A549 (cell line): Measurements from ENCODE around the gene CEP19. TPM values are rescaled to one million over a fixed set of nuclear protein-coding genes. Genes with fewer than 3 reads are reported as not detected.

ENCODE experiments used
- ATAC-seq, 2 experiments: fragments of 200-7000 bp in 1 of 2; fragments of >200 bp in 1 of 2; cut with Nextera tagmentation in 1 of 2; cut with Tn5 transposase in 1 of 2; 3 replicates each; pipeline versions ENCODE4 v1.8.0 to v1.9.1; 2018 to 2020; ENCODE audit warnings: mild to moderate bottlenecking in 1 of 2, moderate library complexity in 1 of 2
- CTCF ChIA-PET: fragments of 300-600 bp; sonication (Branson Sonifier 250); formaldehyde crosslinking; extraction: SDS; loops from one replicate; lab custom pipeline; 2021; ENCODE audit warnings: antibody characterized with exemption, inconsistent platforms; lab: Yijun Ruan, JAX
- POLR2A ChIA-PET: fragments of 350-600 bp; formaldehyde crosslinking; extraction: SDS; loops from one replicate; lab custom pipeline; 2021; ENCODE audit warnings: antibody characterized with exemption, inconsistent platforms; lab: Yijun Ruan, JAX
- DNase-seq, 2 experiments: peaks; one replicate each; pipeline versions ENCODE4 v3.0.0 to v3.0.0-alpha.2; 2011 to 2016; ENCODE audit warnings: low read depth in 1 of 2, low spot score in 1 of 2
- FAIRE-seq: peaks from 2 replicates; lab custom pipeline; 2011; peaks lifted over from hg19 to GRCh38; lab: Jason Lieb, UNC
- H3K27ac ChIP-seq, 2 experiments: fragments of >200 bp; sonication (Bioruptor Twin); formaldehyde crosslinking; 3 replicates each; pipeline ENCODE4 v1.5.1; 2016 to 2017
- H3K4me1 ChIP-seq: fragments of >200 bp; sonication (Bioruptor Twin); formaldehyde crosslinking; 3 replicates; pipeline ENCODE4 v1.6.1; 2016
- H3K4me2 ChIP-seq: fragments of >200 bp; sonication (Bioruptor Twin); formaldehyde crosslinking; 3 replicates; pipeline ENCODE4 v1.6.1; 2016
- H3K4me3 ChIP-seq: fragments of >200 bp; sonication (Bioruptor Twin); formaldehyde crosslinking; 3 replicates; pipeline ENCODE4 v1.5.1; 2016
- H3K9me3 ChIP-seq: fragments of >200 bp; sonication (Bioruptor Twin); formaldehyde crosslinking; 3 replicates; pipeline ENCODE4 v1.6.1; 2016
- BHLHE40 ChIP-seq: IDR thresholded peaks from 2 replicates; pipeline ENCODE4 v1.6.1; 2012; ENCODE audit warnings: low read depth, low read length, inconsistent platforms
- CBX2 ChIP-seq: fragments of 200-600 bp; sonication (generic); IDR thresholded peaks from 2 replicates; pipeline ENCODE4 v1.6.1; 2016; ENCODE audit warnings: low read depth, mild to moderate bottlenecking, borderline replicate concordance
- CBX8 ChIP-seq: fragments of 200-600 bp; sonication (generic); IDR thresholded peaks from 2 replicates; pipeline ENCODE4 v1.6.1; 2016
- CEBPB ChIP-seq, 2 experiments: fragments of >200 bp in 1 of 2; sonication (Bioruptor Twin) in 1 of 2; formaldehyde crosslinking in 1 of 2; IDR thresholded peaks; 2 replicates each; pipeline ENCODE4 v1.6.1; 2012 to 2016
- EHF ChIP-seq: fragments of 250-450 bp; sonication (Bioruptor Pico); IDR thresholded peaks from 2 replicates; pipeline ENCODE4 v1.5.0; 2020; ENCODE audit warnings: mild to moderate bottlenecking
- FOSL2 ChIP-seq, 2 experiments: fragments of 450-650 bp in 1 of 2; fragments of >200 bp in 1 of 2; sonication (Bioruptor Twin) in 1 of 2; formaldehyde crosslinking; IDR thresholded peaks; 2 replicates each; pipeline versions ENCODE4 v1.5.0 to v1.6.1; 2016 to 2020; ENCODE audit warnings: mild to moderate bottlenecking in 1 of 2, moderate library complexity in 1 of 2
- FOXS1 ChIP-seq: fragments of 250-450 bp; sonication (Bioruptor Pico); IDR thresholded peaks from 2 replicates; pipeline ENCODE4 v1.5.0; 2020; ENCODE audit warnings: mild to moderate bottlenecking, moderate library complexity
- HDAC2 ChIP-seq: fragments of 200-600 bp; sonication (generic); IDR thresholded peaks from 2 replicates; pipeline ENCODE4 v1.6.1; 2016
- HEYL ChIP-seq: fragments of 250-450 bp; sonication (Bioruptor Pico); IDR thresholded peaks from 2 replicates; pipeline ENCODE4 v1.8.0; 2021; ENCODE audit warnings: mild to moderate bottlenecking, moderate library complexity
- HOXB13 ChIP-seq: fragments of 250-450 bp; sonication (Bioruptor Pico); IDR thresholded peaks from 2 replicates; pipeline ENCODE4 v1.5.0; 2020; ENCODE audit warnings: low read depth, mild to moderate bottlenecking, moderate library complexity
- HOXB5 ChIP-seq: fragments of 250-450 bp; sonication (Bioruptor Pico); IDR thresholded peaks from 2 replicates; pipeline ENCODE4 v1.5.0; 2020; ENCODE audit warnings: mild to moderate bottlenecking, moderate library complexity
- MAFK ChIP-seq: fragments of 450-650 bp; IDR thresholded peaks from 2 replicates; pipeline ENCODE4 v1.6.1; 2014; ENCODE audit not compliant: partially characterized antibody
- NFE2L2 ChIP-seq: fragments of 150-350 bp; conservative IDR thresholded peaks from 2 replicates; pipeline ENCODE4 v1.6.1; 2014; ENCODE audit warnings: low read length
- POLR2AphosphoS2 ChIP-seq: conservative IDR thresholded peaks from 2 replicates; pipeline ENCODE4 v1.6.1; 2012; ENCODE audit warnings: low read length, improper control_type of control experiment, inconsistent platforms
- RNF2 ChIP-seq: fragments of 200-600 bp; sonication (generic); IDR thresholded peaks from 2 replicates; pipeline ENCODE4 v1.6.1; 2016; ENCODE audit warnings: low read depth, mild to moderate bottlenecking, antibody characterized with exemption, moderate library complexity, borderline replicate concordance
- SREBF2 ChIP-seq: fragments of 450-650 bp; IDR thresholded peaks from 2 replicates; pipeline ENCODE4 v1.6.1; 2014; ENCODE audit warnings: mild to moderate bottlenecking, moderate library complexity
- TFCP2L1 ChIP-seq: fragments of 250-450 bp; sonication (Bioruptor Pico); IDR thresholded peaks from 2 replicates; pipeline ENCODE4 v1.5.0; 2021; ENCODE audit warnings: mild to moderate bottlenecking
- ZSCAN20 ChIP-seq: fragments of 250-450 bp; sonication (Bioruptor Pico); IDR thresholded peaks from 2 replicates; pipeline ENCODE4 v1.8.0; 2022; ENCODE audit warnings: mild to moderate bottlenecking, moderate library complexity
- WGBS: methylation state at CpG from one replicate; pipeline ENCODE4 v1.1.6; 2017; ENCODE audit errors: missing lambda C conversion rate; 5-methylcytosine and 5-hydroxymethylcytosine counted together
- polyA plus RNA-seq, 4 experiments: library from polyadenylated mRNA; depleted of rRNA in 3 of 4; stranded (reverse); fragments of >200 nt; fragmentation: RNase III in 1 of 4; extraction: RNeasy Plus Mini Kit Qiagen cat#74134 plus additional on column Dnase treatment in 1 of 4; gene quantifications; 2 replicates in 3 of 4; 3 replicates in 1 of 4; pipeline ENCODE4 v1.2.3, GENCODE V29; 2011 to 2017
- TF ChIP-seq, protein P1 (sequence below): fragments of 450-650 bp; IDR thresholded peaks from 2 replicates; pipeline ENCODE4 v1.6.1; 2014; ENCODE audit warnings: antibody characterized with exemption
- TF ChIP-seq, protein P2 (sequence below): fragments of >200 bp; sonication (Bioruptor Twin); formaldehyde crosslinking; IDR thresholded peaks from 2 replicates; pipeline ENCODE4 v1.6.1; 2016
- TF ChIP-seq, protein P3 (sequence below): fragments of >200 bp; sonication (Bioruptor Twin); formaldehyde crosslinking; IDR thresholded peaks from 3 replicates; pipeline ENCODE4 v1.6.1; 2016
- TF ChIP-seq, protein P4 (sequence below): fragments of >200 bp; sonication (Bioruptor Twin); formaldehyde crosslinking; IDR thresholded peaks from 3 replicates; pipeline ENCODE4 v1.5.1; 2016
- TF ChIP-seq, protein P5 (sequence below): fragments of 250-450 bp; sonication (Bioruptor Pico); IDR thresholded peaks from 2 replicates; pipeline ENCODE4 v1.5.0; 2020; ENCODE audit warnings: low read depth, mild to moderate bottlenecking, moderate library complexity
- TF ChIP-seq, protein P6 (sequence below): fragments of 200-600 bp; sonication (generic); IDR thresholded peaks from 2 replicates; pipeline ENCODE4 v1.6.1; 2016; ENCODE audit warnings: antibody characterized with exemption, mild to moderate bottlenecking, moderate library complexity

CEP19 gene
- polyA plus RNA-seq, 2 of the 4 experiments (the other 2 are of a cell fraction): 4.5 to 5.3 TPM

DNA sequence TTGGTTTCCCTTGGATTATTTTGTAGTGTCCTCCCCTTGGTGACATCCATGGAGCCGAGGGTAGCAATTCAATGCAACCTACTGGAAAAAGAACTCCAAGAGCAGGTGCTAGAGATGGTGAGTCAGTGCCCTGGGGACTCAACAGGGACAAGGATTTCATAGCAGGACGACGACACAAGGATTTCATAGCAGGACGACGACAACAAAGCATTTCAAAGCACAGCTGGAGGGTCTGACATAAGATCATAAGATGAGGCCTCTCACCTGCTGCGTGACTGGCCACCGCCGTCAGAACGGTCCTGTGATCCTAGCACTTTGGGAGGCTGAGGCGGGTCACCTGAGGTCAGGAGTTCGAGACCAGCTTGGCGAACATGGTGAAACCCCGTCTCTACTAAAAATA is 50.0 kb downstream of the CEP19 start:
- FAIRE-seq (no peak), DNase-seq (no peak), ATAC-seq (no peak)
- POLR2A ChIA-PET: no interaction called here
- Histone ChIP-seq H3K4me1 (0 out of 3 replicates have a peak, but pooled peaks cover 4% of the 10 kb centered on the region), H3K4me3 (no peak overlapping the region), H3K4me2 (no peak overlapping the region), H3K9me3 (no peaks in the 10 kb centered on the region)
- TF ChIP-seq BHLHE40 (no peak), HOXB5 (CRISPR knock-in tag) (no peak), MAFK (no peak)
- TF ChIP-seq, all 56 proteins: peak for 0
- 82% methylated on average over 11 of the region's 13 CpGs for WGBS
- no peak overlapping the region for H3K27ac ChIP-seq
- CTCF ChIA-PET: interaction anchor here (1.9 kb wide), 1 partner anchor 53 kb away, joined by 4 read pairs; no protein-coding TSS in a partner anchor

DNA sequence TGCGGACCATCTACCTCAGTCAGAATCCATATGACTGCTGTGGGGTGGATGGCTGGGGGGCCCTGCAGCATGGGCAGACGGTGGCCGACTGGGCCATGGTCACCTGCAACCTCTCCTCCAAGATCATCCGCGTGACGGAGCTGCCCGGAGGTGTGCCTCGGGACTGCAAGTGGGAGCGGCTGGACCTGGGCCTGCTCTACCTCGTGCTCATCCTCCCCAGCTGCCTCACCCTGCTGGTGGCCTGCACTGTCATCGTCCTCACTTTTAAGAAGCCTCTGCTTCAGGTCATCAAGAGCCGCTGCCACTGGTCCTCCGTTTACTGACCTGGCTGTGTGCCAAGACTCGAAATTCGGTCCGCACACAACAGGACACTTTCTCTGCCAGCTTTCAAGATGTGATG is 50.6 kb downstream of the CEP19 start:
- no peak for DNase-seq
- H3K27ac ChIP-seq: no peak overlapping the region
- no peak for TF ChIP-seq CBX2
- TF ChIP-seq HEYL (CRISPR knock-in tag): no peak
- no peak for TF ChIP-seq SREBF2
- TF ChIP-seq BHLHE40: no peak
- 0 out of 3 replicates have a peak, but pooled peaks cover 4% of the 10 kb centered on the region for H3K4me1 ChIP-seq
- no peak for ATAC-seq
- ChIA-PET CTCF (interaction anchor here (1.3 to 1.9 kb wide), 2 partner anchors 23 to 52 kb away, joined by 4 read pairs; no protein-coding TSS in a partner anchor), POLR2A (no interaction called here)
- H3K4me2 ChIP-seq: no peak overlapping the region
- no peaks in the 10 kb centered on the region for H3K9me3 ChIP-seq
- no peak overlapping the region for H3K4me3 ChIP-seq
- WGBS: 62% methylated on average over 9 of the region's 16 CpGs
- no peak for FAIRE-seq

DNA sequence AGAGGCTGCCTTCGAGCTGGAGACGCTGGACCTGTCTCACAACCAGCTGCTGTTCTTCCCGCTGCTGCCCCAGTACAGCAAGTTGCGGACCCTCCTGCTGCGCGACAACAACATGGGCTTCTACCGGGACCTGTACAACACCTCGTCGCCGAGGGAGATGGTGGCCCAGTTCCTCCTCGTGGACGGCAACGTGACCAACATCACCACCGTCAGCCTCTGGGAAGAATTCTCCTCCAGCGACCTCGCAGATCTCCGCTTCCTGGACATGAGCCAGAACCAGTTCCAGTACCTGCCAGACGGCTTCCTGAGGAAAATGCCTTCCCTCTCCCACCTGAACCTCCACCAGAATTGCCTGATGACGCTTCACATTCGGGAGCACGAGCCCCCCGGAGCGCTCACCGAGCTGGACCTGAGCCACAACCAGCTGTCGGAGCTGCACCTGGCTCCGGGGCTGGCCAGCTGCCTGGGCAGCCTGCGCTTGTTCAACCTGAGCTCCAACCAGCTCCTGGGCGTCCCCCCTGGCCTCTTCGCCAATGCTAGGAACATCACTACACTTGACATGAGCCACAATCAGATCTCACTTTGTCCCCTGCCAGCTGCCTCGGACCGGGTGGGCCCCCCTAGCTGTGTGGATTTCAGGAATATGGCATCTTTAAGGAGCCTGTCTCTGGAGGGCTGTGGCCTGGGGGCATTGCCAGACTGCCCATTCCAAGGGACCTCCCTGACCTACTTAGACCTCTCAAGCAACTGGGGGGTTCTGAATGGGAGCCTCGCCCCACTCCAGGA is 51.5 kb downstream of the CEP19 start:
- FAIRE-seq (no peak), ATAC-seq (no peak), DNase-seq (no peak)
- CTCF ChIA-PET: interaction anchor here (1.3 to 1.9 kb wide), 2 partner anchors 24 to 51 kb away, joined by 4 read pairs; no protein-coding TSS in a partner anchor
- no peak overlapping the region for H3K4me2 ChIP-seq
- POLR2A ChIA-PET: no interaction called here
- no peak overlapping the region for H3K4me3 ChIP-seq
- WGBS: 62% methylated on average over 21 of the region's 32 CpGs
- no peaks in the 10 kb centered on the region for H3K9me3 ChIP-seq
- no peaks in the 10 kb centered on the region for H3K4me1 ChIP-seq
- H3K27ac ChIP-seq: no peak overlapping the region
- TF ChIP-seq FOSL2 (IDR thresholded peaks at IDR 0.05) (no peak), FOSL2 (CRISPR knock-in tag; IDR thresholded peaks at IDR 0.05) (no peak), POLR2AphosphoS2 (no peak), RNF2 (no peak), CBX8 (no peak), CEBPB (IDR thresholded peaks at IDR 0.05) (no peak), HDAC2 (no peak), TFCP2L1 (no peak), EHF (CRISPR knock-in tag) (no peak), FOXS1 (CRISPR knock-in tag) (no peak), NFE2L2 (no peak), HOXB13 (CRISPR knock-in tag) (no peak), ZSCAN20 (CRISPR knock-in tag) (no peak)
- TF ChIP-seq, protein P1, sequence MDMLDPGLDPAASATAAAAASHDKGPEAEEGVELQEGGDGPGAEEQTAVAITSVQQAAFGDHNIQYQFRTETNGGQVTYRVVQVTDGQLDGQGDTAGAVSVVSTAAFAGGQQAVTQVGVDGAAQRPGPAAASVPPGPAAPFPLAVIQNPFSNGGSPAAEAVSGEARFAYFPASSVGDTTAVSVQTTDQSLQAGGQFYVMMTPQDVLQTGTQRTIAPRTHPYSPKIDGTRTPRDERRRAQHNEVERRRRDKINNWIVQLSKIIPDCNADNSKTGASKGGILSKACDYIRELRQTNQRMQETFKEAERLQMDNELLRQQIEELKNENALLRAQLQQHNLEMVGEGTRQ: no peak
- TF ChIP-seq, protein P2, sequence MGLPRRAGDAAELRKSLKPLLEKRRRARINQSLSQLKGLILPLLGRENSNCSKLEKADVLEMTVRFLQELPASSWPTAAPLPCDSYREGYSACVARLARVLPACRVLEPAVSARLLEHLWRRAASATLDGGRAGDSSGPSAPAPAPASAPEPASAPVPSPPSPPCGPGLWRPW: no peak
- TF ChIP-seq, protein P3, sequence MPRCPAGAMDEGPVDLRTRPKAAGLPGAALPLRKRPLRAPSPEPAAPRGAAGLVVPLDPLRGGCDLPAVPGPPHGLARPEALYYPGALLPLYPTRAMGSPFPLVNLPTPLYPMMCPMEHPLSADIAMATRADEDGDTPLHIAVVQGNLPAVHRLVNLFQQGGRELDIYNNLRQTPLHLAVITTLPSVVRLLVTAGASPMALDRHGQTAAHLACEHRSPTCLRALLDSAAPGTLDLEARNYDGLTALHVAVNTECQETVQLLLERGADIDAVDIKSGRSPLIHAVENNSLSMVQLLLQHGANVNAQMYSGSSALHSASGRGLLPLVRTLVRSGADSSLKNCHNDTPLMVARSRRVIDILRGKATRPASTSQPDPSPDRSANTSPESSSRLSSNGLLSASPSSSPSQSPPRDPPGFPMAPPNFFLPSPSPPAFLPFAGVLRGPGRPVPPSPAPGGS: no peak
- TF ChIP-seq, protein P4, sequence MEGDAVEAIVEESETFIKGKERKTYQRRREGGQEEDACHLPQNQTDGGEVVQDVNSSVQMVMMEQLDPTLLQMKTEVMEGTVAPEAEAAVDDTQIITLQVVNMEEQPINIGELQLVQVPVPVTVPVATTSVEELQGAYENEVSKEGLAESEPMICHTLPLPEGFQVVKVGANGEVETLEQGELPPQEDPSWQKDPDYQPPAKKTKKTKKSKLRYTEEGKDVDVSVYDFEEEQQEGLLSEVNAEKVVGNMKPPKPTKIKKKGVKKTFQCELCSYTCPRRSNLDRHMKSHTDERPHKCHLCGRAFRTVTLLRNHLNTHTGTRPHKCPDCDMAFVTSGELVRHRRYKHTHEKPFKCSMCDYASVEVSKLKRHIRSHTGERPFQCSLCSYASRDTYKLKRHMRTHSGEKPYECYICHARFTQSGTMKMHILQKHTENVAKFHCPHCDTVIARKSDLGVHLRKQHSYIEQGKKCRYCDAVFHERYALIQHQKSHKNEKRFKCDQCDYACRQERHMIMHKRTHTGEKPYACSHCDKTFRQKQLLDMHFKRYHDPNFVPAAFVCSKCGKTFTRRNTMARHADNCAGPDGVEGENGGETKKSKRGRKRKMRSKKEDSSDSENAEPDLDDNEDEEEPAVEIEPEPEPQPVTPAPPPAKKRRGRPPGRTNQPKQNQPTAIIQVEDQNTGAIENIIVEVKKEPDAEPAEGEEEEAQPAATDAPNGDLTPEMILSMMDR: no peak
- TF ChIP-seq, protein P5, sequence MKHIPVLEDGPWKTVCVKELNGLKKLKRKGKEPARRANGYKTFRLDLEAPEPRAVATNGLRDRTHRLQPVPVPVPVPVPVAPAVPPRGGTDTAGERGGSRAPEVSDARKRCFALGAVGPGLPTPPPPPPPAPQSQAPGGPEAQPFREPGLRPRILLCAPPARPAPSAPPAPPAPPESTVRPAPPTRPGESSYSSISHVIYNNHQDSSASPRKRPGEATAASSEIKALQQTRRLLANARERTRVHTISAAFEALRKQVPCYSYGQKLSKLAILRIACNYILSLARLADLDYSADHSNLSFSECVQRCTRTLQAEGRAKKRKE (CRISPR knock-in tag): no peak
- TF ChIP-seq, protein P6, sequence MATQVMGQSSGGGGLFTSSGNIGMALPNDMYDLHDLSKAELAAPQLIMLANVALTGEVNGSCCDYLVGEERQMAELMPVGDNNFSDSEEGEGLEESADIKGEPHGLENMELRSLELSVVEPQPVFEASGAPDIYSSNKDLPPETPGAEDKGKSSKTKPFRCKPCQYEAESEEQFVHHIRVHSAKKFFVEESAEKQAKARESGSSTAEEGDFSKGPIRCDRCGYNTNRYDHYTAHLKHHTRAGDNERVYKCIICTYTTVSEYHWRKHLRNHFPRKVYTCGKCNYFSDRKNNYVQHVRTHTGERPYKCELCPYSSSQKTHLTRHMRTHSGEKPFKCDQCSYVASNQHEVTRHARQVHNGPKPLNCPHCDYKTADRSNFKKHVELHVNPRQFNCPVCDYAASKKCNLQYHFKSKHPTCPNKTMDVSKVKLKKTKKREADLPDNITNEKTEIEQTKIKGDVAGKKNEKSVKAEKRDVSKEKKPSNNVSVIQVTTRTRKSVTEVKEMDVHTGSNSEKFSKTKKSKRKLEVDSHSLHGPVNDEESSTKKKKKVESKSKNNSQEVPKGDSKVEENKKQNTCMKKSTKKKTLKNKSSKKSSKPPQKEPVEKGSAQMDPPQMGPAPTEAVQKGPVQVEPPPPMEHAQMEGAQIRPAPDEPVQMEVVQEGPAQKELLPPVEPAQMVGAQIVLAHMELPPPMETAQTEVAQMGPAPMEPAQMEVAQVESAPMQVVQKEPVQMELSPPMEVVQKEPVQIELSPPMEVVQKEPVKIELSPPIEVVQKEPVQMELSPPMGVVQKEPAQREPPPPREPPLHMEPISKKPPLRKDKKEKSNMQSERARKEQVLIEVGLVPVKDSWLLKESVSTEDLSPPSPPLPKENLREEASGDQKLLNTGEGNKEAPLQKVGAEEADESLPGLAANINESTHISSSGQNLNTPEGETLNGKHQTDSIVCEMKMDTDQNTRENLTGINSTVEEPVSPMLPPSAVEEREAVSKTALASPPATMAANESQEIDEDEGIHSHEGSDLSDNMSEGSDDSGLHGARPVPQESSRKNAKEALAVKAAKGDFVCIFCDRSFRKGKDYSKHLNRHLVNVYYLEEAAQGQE: no peak
